Embryonic facial prominence (tissue), 1 donor: ENCODE data around the gene TNFAIP2.
"Not testable (repeated sequence)": the region's sequence is repeated elsewhere in the genome, so short reads cannot be mapped to it uniquely, and the experiment has no call there.

Source experiments
- DNase-seq: peaks from one replicate; pipeline ENCODE4 v3.0.0-alpha.2; 2016; ENCODE audit errors: extremely low spot score

The TNFAIP2 gene

DNA sequence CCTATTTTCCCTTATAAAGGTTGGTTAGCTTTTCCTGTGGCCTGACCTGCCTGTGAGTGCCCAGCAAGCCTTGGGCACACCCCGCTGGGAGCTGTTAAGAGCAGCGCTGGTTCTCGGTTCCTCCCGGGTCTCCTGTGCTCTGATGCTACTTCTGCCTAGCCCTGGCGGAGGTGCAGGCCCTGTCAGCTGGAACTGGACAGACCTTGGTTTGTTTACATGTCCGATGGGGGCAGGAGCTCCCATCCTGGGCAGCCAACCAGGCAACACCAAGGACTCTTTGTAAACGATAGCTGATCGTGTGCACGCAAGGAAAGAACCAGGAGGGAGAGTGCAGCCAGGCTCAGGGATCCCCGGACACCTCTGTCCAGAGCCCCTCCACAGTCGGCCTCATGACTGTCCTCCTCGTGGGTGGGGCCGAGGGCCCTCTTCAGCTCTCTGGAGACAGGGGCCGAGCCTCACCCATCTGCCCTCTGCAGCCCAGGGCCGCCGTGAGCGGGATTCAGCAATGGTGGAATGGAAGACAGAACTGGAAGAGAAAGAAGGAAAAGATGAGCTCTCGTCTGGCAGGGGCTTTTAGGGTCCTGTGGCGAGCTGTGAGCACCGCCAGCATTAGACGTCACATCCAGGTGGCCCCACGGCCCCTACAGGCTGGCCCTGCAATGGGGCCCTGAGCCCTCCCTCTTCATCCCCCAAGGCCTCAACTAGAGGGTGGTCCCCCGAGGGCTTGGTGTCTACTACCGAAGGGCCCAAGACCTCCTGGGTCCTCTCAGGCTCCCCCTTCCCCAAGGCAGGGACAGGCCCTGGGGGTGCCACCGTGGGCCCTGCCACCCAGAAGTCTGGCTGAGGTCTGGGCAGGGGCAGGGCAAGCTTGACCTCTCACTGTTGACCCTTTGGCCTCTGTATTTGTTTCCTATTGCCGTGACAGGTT is 12.3 kb downstream of the TNFAIP2 start:
- no peak for DNase-seq

DNA sequence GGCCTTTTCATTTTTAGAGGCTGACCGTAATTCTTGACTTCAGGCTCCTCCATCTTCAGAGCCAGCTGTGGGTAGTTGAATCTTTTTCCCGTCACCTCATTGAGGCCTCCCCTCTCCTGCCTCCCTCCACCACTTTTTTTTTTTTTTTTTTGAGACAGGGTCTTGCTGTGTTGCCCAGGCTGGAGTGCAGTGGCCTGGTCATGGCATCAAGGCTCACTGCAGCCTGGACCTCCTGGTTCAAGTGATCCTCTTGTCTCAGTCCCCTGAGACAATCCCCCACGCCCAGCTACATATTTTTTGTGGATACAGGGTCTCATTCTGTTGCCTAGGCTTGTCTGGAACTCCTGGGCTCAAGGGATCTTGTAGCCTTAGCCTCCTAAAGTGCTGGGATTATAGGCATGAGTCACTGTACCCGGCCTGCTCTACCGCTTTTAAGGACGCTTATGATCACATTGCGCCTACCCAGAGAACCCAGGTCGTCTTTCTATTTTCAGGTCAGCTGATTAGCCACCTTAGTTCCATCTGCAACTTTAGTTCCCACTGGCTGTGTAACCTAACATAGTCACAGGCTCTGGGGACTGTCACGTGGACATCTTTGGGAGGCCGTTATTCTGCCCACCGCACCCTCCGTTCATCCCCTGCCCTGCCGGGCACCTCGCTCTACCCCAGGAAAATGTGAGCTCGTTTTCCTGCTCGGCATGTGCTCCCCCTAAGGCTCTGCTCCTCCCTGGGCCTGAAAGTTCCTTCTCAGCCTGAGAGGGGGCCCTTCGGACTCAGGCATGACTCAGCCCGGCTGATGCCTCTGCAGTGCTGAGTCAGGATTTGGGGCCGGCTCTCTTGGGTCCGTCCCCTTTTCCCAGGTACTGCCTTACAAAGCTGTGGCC is 13.4 kb downstream of the TNFAIP2 start:
- DNase-seq, result no peak

DNA sequence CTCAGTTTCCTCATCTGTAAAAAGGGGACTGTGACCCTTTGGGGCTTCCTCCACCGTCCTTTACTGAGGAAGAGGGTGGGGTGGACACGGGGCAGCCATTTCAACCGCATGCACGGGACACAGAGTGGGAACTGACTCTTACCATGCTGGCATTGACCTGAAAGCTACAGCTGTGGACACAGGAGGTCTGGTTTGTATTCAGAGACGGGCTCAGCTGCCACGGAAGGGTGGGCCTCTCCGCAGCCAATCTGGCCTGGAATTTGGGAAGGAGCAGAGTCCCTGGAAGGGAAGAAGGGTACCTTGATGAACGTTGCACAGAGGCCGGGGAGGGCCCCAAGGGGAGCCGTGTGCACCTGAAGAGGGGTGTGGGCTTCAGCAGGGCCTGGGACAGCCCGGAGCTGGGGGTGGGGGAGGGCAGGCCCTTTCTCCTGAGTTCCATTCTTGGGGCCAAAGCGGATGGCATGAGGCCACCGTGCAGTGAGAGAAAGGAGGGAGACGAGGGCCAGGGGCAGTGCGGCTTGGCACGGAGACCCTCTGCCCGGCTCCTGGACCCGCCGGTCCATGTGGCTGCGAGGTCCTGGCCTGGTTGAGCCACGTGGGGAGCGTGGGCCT is 14.5 kb downstream of the TNFAIP2 start:
- no peak for DNase-seq

DNA sequence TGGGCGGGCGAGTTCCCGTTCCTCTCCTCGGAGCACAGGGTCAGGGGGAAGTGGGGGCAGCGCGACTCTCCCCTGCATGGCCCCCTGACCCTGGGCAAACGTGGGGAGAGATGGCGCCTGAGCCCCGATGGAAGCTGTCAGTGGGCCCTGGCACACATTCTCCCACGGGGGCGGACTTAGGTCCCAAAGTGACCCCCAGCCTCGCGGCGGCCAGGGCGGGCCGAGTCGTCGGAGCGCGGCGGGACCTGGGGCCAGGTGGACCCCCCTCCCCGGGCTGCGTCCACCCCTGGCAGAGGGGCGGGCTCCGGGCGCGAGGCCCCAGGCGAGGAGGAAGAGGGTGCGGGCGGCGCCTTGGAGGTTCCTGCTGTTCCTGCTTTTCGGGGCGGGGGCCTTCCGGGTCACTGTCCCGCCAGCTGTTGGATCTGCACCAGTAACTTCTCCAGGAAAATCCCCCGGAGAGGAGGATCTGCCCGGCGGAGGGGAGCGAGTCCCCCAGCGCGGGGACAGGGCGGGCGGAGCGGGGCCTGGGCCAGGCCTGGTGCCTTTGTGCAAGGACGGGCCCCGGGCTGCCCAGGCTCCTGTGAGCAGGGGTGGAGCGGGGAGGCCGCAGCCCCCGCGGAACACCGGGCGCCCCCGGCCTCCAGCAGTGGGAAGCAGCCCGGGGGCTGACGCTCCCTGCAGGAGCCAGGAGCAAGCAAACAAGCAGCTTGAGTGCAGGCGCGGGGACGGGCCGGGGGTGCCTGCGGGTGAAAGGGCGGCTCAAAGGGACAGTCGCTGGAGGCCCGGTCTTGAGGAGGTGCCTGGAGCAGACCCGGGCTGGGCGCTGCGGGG is 15.3 kb downstream of the TNFAIP2 start:
- DNase-seq, result no peak

DNA sequence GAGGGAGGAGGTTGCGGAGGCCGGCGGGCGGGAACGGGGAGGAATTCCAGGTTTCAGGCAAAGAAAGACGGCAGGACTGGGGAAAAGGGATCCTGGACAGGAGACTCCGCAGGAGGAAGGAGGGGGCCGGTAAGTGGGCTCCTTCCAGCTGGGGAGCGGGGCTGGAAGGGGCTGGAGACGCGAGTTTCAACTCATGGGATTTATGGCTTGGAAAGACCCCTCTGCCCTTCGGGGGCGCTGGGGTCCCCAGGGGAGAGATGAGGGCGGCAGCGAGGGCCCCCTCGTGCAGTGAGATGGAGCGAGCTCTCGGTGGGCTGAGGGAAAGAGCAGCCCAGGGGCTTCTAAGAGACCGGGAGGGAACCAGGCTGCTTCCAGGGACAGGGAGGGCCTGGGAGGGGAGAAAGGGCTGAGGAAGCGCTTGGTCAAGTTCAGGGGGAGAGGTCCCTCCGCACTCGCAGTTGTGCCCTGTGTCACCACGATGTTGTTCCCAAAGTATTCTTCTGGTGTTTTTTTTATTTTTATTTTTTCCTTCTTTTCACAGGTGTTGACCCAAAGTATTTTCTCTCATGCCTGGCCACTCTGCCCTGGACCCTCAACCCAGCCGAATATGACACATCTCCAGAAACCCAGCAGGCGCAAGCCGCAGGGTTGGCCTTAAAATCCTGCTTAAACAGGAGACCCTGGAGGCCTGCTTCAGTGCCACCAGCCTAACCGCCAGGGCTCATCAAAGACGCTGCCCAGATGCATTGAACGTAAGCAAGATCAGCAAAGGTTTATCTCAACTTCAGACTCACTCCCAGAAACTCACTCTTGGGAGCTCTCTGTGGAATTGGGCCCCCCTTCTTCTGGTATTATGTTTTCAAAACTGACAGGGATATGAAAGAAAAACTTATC is 16.1 kb downstream of the TNFAIP2 start:
- no peak for DNase-seq

DNA sequence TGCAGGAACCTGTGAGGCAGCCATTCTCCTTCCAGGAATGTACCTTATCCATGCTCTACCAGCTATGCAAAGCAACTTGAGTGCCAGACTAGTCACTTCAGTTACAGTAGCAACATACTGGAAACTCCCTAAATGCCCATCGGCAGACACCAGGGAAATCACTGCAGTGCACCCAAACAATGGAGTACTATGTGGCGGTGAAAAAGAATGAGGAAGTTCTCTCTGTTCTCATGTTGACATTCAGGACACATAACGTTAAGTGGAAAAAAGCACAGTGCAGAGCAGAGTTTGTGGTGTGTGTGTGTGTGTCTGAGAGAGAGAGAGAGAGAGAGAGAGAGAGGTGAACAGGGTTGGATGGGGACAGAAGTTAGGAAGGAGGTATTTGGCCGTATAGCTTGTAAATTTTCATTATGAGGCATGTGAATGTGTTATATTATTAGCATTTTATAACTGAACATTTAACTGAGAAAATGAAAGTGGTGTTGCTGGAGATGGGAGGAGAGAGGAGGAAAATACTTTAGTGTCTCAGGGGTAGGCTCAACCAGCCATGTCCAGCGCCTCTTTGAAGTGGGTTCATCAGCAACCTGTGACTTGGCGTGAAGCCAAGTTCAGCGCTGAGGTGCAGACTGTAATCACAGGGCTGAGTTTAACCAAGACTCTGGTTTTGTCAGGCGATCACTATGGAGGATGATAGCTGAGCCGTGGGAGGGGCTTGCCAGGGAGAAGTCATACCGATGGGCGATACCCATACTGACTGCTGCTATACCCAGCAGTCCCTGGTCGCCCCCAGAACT is 17.3 kb downstream of the TNFAIP2 start:
- no peak for DNase-seq

DNA sequence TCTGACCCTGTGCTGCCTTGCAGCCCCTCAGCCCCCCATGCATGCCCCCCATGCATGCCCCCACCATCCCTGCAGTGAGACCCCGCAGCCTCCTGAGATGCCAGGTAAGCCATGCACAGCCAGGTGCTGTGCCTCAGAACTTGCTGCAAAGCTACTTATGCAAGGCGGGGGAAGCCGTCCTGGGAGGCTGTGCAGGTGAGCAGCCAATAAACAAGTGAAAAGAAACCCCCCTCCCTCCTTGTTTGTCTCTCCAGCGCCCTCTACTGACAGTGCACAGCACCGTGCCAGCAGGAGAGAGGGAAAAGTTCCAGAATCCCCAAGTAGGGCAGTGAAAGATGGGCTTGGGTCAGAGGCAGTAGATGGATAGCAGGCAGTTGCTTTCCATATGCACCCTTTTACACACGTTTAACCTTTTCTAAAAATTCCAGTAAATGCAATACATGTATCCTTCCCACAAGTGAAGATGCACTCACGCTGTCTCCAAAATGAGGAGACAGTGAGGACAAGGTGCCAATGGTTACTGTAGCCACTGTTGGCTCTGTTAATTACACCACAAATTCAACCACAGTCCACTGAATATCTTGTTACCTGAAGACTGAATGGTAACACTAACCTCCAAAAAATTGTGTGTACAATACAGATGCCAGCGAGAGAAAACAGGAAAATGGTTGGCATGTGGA is 18.0 kb downstream of the TNFAIP2 start:
- no peak for DNase-seq

DNA sequence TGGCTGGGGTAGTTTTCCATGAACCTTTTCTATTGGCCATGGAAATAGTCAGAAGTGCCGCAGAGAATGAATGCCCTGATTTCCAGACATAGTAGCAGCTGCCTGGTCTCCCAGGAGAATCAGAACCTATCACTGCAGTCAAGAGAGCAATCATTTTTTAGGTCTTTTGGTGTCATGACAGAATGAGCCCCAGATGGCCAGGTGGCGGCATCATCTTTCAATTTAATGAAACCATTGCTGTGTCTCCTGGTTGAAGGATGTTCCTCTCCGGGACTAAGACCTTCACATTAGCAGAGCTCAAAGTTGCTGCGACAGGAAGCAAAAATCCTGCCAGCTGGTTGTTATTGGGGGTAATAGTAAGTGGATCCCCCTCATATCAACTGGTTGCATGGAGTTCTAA is 18.8 kb downstream of the TNFAIP2 start:
- DNase-seq, result no peak

DNA sequence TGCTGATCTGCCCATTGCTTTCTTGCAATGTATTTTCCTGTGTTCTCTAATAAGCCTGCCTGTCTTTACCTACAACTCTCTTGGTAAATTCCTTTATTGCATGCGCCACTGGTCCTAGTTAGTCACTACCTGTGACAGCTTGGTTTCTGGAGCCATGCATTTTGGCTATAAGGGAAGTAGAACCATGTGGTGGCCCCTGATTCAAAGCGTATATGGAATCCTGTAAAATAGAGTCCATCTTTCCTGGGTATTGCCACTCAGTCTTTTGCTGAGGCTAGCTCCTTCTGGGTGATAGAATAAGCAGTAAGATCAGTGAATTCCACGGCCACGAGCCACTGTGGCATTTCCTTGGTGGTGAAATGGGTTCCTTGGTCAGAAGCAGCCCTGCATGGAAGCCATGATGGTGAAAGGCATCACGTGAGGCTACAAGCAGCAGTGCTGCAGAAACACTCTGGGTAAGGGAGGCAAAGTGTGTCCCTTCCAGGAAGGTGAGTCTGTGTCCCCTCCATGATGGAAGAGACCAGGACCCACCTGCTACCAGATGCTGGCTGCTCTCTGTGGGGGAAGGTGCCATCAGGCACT is 19.6 kb downstream of the TNFAIP2 start:
- DNase-seq, result no peak

DNA sequence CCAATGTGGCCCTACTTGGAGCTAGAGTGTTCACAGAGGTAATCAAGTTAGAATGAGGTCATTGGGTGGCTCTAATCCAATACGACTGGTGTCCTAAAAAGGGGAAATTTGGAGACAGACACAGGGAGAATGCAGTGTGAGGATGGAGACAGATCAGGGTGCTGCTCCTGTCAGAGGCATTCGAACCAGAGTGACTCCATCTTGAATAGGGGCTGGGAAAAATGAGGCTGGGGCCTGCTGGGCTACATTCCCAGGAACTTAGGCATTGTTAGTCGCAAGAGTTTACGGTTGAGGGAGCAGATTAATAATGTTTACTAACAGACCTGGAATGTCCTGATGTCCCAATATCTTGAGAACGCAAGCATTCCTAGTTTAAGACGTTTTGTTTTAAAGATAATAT is 20.2 kb downstream of the TNFAIP2 start:
- DNase-seq, result no peak

DNA sequence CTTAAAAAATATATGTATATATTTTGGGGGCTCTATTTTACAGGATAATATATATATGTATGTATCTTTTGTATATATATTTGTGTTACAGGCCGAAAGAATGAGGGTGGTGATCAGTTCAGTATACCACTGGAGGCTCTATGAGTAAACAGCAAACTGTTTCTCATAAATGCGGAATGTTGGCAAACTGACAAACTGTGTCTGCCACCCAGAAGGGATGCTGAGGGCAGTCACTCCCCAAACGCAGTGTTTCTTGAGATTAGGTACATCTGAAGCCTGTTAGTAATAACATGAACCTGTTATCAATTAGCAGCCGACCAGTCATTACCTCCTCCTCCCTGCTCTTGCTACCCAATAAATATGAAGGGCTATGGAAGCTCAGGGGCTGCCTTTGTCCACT is 20.8 kb downstream of the TNFAIP2 start:
- DNase-seq, result no peak

DNA sequence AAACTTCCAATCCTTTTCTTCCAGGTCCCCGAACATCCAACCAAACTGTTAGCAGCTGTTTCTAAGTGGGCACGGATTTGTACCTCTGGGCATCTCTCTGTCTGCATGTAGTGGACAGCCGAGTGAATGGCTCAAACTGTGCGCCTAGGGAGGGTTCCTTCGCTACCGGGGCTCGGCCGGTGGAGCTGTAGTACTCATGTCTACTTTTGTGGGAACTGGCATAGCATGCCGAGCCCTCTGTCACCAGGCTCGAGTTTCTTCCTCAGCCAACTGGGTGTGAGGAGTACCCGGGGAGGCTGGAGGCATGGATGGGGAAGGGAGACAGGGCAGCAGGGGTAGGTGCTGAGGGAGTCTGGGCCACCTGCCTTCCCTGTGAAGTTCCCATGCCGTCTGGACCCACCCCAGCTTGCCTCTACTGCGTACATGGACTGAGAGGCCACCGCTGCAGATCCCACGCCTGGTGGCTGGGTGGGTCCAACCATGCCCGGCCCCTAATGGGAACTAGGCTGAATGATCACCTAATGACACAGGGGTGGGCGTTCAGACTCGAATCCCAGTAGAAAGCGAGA is 23.0 kb downstream of the TNFAIP2 start:
- no peak for DNase-seq

DNA sequence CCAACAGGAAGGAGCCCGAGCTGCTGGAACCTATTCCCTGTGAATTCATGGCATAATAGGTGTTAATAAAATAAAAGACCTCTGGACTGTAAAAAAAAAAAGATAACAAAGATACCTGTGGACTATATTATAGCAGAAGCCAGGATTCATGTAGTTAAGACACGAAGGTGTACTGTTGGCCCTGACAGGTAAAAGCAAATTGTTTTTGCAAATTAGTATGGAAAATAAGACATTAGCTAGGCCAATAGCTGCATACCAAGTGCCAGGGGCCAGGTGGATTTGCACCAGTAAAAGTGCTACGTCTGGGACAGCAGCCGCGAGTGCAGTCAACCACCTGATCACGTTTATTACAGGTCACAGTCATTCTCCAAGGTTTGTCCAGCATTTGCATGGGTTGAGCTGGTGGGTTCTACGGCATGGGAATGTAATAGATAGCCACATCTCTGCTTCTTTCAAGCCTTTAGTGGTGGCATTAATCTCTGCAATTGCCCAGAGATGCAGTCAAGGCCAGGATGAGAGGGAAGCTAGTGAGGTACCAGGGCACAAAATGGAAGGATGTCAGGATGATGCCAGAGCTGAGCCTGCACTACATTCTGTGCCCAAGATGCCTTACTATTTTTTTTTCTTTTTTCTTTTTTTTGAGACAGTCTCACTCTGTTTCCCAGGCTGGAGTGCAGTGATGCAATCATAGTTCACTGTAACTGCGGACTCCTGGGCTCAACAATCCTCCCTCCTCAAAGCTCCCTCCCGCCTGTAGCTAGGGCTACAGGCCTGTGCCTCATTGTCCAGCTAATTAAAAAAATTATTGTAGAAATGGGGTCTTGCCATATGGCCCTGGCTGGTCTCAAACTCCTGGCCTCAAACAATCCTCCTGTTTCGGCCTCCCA is 26.3 kb downstream of the TNFAIP2 start:
- no peak for DNase-seq

DNA sequence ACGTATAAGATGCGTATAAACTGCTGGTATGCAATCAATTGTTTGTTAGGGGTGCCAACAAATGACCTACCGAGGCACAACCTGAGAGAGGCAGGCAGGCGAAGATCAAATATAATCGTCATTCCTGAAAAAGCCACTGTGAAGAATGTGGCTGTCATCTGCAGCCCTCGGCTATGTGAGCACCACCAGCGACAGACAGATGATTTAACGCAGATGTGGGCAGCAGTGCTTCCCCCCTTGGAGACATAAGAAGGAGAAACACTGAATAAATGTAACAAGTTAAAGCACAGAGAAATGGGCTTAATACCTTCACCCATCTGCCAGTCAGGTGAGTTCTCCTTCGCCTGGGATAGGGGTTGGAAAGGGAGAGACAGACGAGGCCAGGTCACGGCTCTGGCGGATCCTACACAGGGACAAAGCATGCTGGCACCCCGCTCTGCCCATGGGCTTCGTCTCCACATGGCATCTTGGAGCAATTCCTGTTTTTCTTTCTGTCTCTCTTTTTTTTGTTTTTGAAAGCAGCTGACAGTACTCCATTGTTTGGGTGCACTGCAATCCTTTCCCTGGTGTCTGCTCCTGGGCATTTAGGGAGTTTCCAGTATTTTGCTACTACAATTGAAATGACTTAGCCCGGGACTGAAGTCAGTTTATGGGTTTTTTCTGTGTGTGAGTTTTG is 28.1 kb downstream of the TNFAIP2 start:
- DNase-seq, result no peak

DNA sequence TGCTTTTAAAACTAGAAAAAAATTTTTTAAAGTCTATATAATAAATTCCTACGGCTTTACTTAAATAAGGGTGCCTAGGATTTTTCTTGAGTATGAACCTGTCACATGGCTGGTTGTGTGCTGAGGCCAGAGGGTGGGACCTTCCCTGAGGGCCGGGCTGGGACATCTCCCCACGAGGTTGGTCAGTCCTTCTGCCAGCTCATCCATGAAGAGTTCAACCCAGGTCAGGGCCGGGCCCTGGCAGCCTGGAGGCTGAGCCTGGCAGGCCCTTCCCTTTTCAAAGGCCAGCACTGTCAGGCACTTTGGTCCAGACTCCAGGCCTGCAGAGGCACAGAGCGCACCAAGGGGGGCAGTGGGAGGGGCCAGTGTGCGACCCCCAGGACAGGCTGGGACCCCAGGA is 31.7 kb downstream of the TNFAIP2 start:
- no peak for DNase-seq

DNA sequence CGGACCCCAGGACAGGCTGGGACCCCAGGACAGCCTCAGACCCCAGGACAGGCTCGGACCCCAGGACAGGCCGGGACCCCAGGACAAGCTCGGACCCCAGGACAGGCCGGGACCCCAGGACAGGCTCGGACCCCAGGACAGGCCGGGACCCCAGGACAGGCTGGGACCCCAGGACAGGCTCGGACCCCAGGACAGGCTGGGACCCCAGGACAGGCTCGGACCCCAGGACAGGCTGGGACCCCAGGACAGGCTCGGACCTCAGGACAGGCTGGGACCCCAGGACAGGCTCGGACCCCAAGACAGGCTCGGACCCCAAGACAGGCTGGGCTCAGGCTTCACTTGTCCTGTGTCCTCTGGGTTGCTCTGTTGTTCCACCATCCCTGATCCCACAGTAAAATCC is 32.2 kb downstream of the TNFAIP2 start:
- DNase-seq, result not testable (repeated sequence)
